HCT116 (cell line): ENCODE data around the gene BLCAP. TPM values are rescaled to one million over a fixed set of nuclear protein-coding genes. Genes with fewer than 3 reads are reported as not detected.

Experiments
- ATAC-seq: fragments of 200-7000 bp; cut with Tn5 transposase; 2 replicates; pipeline ENCODE4 v1.9.1; 2020; ENCODE audit warnings: mild to moderate bottlenecking, moderate library complexity
- BruUV-seq: library from RNA; stranded (reverse); fragments of 400-500 nt; replicated peaks from 2 replicates; lab custom pipeline; 2021; lab: Mats Ljungman, UMichigan
- CTCF ChIA-PET: fragments of 300-600 bp; sonication (Branson Sonifier 250); formaldehyde crosslinking; loops from one replicate; lab custom pipeline; 2021; ENCODE audit warnings: antibody characterized with exemption; lab: Charles Lee
- POLR2A ChIA-PET: fragments of 300-600, 350-600 bp; sonication (Branson Sonifier 250); formaldehyde crosslinking; loops from one replicate; lab custom pipeline; 2021; ENCODE audit warnings: antibody characterized with exemption; lab: Charles Lee
- RAD21 ChIA-PET, 2 experiments: fragments of 300-600 bp; sonication (Branson Sonifier 250); formaldehyde crosslinking; loops; one replicate each; lab custom pipeline; 2023; ENCODE audit warnings: low total read pairs in 2 of 2; ENCODE audit not compliant: uncharacterized antibody in 2 of 2, unreplicated experiment in 2 of 2, low non-redundant PET in 1 of 2; lab: Charles Lee
- DNase-seq: peaks from one replicate; pipeline ENCODE4 v3.0.0-alpha.2; 2010; ENCODE audit warnings: low read depth, low spot score
- H2AFZ ChIP-seq: fragments of 200-600 bp; shearing (Covaris generic), sonication (generic); 2 replicates; pipeline ENCODE4 v1.6.1; 2017; ENCODE audit warnings: low read depth, mixed run types, mixed read lengths, antibody characterized with exemption, low read length; ENCODE audit not compliant: poor library complexity, severe bottlenecking
- H3K27ac ChIP-seq: 2 replicates; pipeline ENCODE4 v1.5.1; 2012; ENCODE audit warnings: low read depth, low read length
- H3K27me3 ChIP-seq: fragments of 200-600 bp; sonication (generic); 2 replicates; pipeline ENCODE4 v1.6.1; 2016; ENCODE audit warnings: mixed run types, low read length, mixed read lengths; ENCODE audit not compliant: insufficient read depth
- H3K36me3 ChIP-seq, 2 experiments: fragments of 200-500 bp in 1 of 2; fragments of 200-600 bp in 1 of 2; sonication (Bioruptor generic) in 1 of 2; sonication (generic) in 1 of 2; 2 replicates each; pipeline versions ENCODE4 v1.5.1 to v1.6.1; 2014 to 2016; ENCODE audit warnings: low read length in 2 of 2, inconsistent platforms in 1 of 2, mixed read lengths in 1 of 2, mixed run types in 1 of 2; ENCODE audit not compliant: insufficient read depth in 2 of 2, control insufficient read depth in 1 of 2
- H3K4me1 ChIP-seq, 2 experiments: fragments of 200-600 bp in 1 of 2; sonication (generic) in 1 of 2; 2 replicates each; pipeline versions ENCODE4 v1.5.1 to v1.6.1; 2012 to 2017; ENCODE audit warnings: low read length in 2 of 2, inconsistent platforms in 1 of 2, mild to moderate bottlenecking in 1 of 2, mixed read lengths in 1 of 2, mixed run types in 1 of 2, moderate library complexity in 1 of 2; ENCODE audit not compliant: insufficient read depth in 2 of 2, control insufficient read depth in 1 of 2
- H3K4me2 ChIP-seq: fragments of 200-600 bp; sonication (generic); 2 replicates; pipeline ENCODE4 v1.6.1; 2017; ENCODE audit warnings: mixed run types, low read length, mixed read lengths
- H3K4me3 ChIP-seq, 2 experiments: fragments of 200-600 bp in 1 of 2; sonication (generic) in 1 of 2; replicated peaks in 1 of 2; 2 replicates each; pipeline ENCODE4 v1.5.1; 2011 to 2016; ENCODE audit warnings: low read length in 2 of 2, control low read depth in 1 of 2, low read depth in 1 of 2, mild to moderate bottlenecking in 1 of 2, mixed read lengths in 1 of 2, mixed run types in 1 of 2
- H3K79me2 ChIP-seq: fragments of 200-600 bp; sonication (generic); 2 replicates; pipeline ENCODE4 v1.6.1; 2017; ENCODE audit warnings: mild to moderate bottlenecking, mixed run types, low read length, moderate library complexity, mixed read lengths; ENCODE audit not compliant: insufficient read depth
- H3K9ac ChIP-seq: fragments of 200-600 bp; sonication (generic); 2 replicates; pipeline ENCODE4 v1.6.1; 2016; ENCODE audit warnings: low read length, mixed read lengths
- H3K9me2 ChIP-seq: fragments of 200-600 bp; sonication (generic), shearing (Covaris generic); 2 replicates; pipeline ENCODE4 v1.6.1; 2017; ENCODE audit warnings: mixed run types, mild to moderate bottlenecking, moderate library complexity; ENCODE audit not compliant: insufficient read depth
- H3K9me3 ChIP-seq, 2 experiments: fragments of 200-500 bp in 1 of 2; fragments of 200-600 bp in 1 of 2; sonication (Bioruptor generic) in 1 of 2; sonication (generic) in 1 of 2; 2 replicates each; pipeline ENCODE4 v1.6.1; 2014 to 2017; ENCODE audit warnings: low read length in 2 of 2, mixed read lengths in 2 of 2, inconsistent platforms in 1 of 2, low read depth in 1 of 2, mild to moderate bottlenecking in 1 of 2, mixed run types in 1 of 2, moderate library complexity in 1 of 2; ENCODE audit not compliant: control insufficient read depth in 1 of 2, insufficient read depth in 1 of 2
- H4K20me1 ChIP-seq: fragments of 200-600 bp; sonication (generic), shearing (Covaris generic); 2 replicates; pipeline ENCODE4 v1.6.1; 2017; ENCODE audit warnings: mixed run types, mild to moderate bottlenecking, moderate library complexity; ENCODE audit not compliant: insufficient read depth
- CEBPB ChIP-seq: IDR thresholded peaks from 2 replicates; pipeline ENCODE4 v1.6.1; 2012; ENCODE audit warnings: low read depth
- CTCF ChIP-seq, 3 experiments: fragments of 200-600 bp in 1 of 3; sonication (generic) in 1 of 3; IDR thresholded peaks in 2 of 3; conservative IDR thresholded peaks in 1 of 3; 2 replicates each; pipeline ENCODE4 v1.5.1; 2012 to 2017; ENCODE audit warnings: low read depth in 2 of 3, low read length in 2 of 3, antibody characterized with exemption in 1 of 3, borderline replicate concordance in 1 of 3, control low read depth in 1 of 3, mild to moderate bottlenecking in 1 of 3, mixed read lengths in 1 of 3, mixed run types in 1 of 3, moderate library complexity in 1 of 3; ENCODE audit not compliant: insufficient read depth in 1 of 3
- EGR1 ChIP-seq: IDR thresholded peaks from 2 replicates; pipeline ENCODE4 v1.6.1; 2012; ENCODE audit warnings: low read depth
- FOSL1 ChIP-seq: IDR thresholded peaks from 2 replicates; pipeline ENCODE4 v1.6.1; 2012; ENCODE audit warnings: low read depth
- JUND ChIP-seq: IDR thresholded peaks from 2 replicates; pipeline ENCODE4 v1.6.1; 2012
- MAX ChIP-seq: IDR thresholded peaks from 2 replicates; pipeline ENCODE4 v1.6.1; 2012
- POLR2AphosphoS5 ChIP-seq: IDR thresholded peaks from 2 replicates; pipeline ENCODE4 v1.6.1; 2011; ENCODE audit warnings: mild to moderate bottlenecking, low read depth, low read length, moderate library complexity
- SP1 ChIP-seq: IDR thresholded peaks from 2 replicates; pipeline ENCODE4 v1.6.1; 2012; ENCODE audit warnings: low read depth
- SRF ChIP-seq: IDR thresholded peaks from 2 replicates; pipeline ENCODE4 v1.6.1; 2012; ENCODE audit warnings: low read depth
- ZBTB33 ChIP-seq: IDR thresholded peaks from 2 replicates; pipeline ENCODE4 v1.6.1; 2011; ENCODE audit warnings: mild to moderate bottlenecking, low read length, moderate library complexity; ENCODE audit not compliant: insufficient replicate concordance; ENCODE audit errors: extremely low read depth
- ZFX ChIP-seq: fragments of 450-650 bp; IDR thresholded peaks from 2 replicates; pipeline ENCODE4 v1.6.1; 2017
- intact Hi-C: fragments of 100-400 bp; cut with micrococcal nuclease; formaldehyde crosslinking; loops from 2 replicates; pipeline ENCODE4 v1.10.0; 2022
- total RNA-seq: library from RNA; stranded (reverse); gene quantifications from one replicate; pipeline ENCODE4 v1.2.1, GENCODE V29; 2021; ENCODE audit not compliant: unreplicated experiment

Gene BLCAP
- total RNA-seq, 1 experiment from 2014 or later: 27.5 TPM

GRCh38 chr20:37529968-37530600 lies 2.4 kb upstream of the BLCAP start:
- no peak for DNase-seq
- ChIA-PET RAD21 (no interaction called here), POLR2A (no interaction called here), CTCF (interaction anchor here (2.0 kb wide), 1 partner anchor 260 kb away, joined by 5 read pairs; no protein-coding TSS in a partner anchor)
- no peaks in the 10 kb centered on the region for H3K36me3 ChIP-seq
- no peaks in the 10 kb centered on the region for H4K20me1 ChIP-seq
- H3K79me2 ChIP-seq: peaks cover 26% of the 10 kb centered on the region
- H3K9me3 ChIP-seq: no peaks in the 10 kb centered on the region
- TF ChIP-seq ZBTB33 (no peak), ZFX (no peak), CEBPB (no peak)
- no peak overlapping the region for H3K27ac ChIP-seq
- no peak overlapping the region for H3K9ac ChIP-seq
- no peak overlapping the region for H2AFZ ChIP-seq
- no peaks in the 10 kb centered on the region for H3K27me3 ChIP-seq
- H3K4me2 ChIP-seq: no peak overlapping the region
- peaks cover 20 to 34% of the 10 kb centered on the region in 2 experiments for H3K4me1 ChIP-seq
- ATAC-seq: no peak
- no peak overlapping the region for H3K4me3 ChIP-seq
- intact Hi-C loops: no loop called here
- BruUV-seq: no TSS peak
- no peaks in the 10 kb centered on the region for H3K9me2 ChIP-seq

- Histone ChIP-seq H3K4me3 (peak overlapping the region in 1 of 2 experiments; percentile 85; a peak in 3 of 4 replicates), H3K79me2 (peaks cover 33% of the 10 kb centered on the region), H3K27me3 (no peaks in the 10 kb centered on the region), H3K4me1 (peaks cover 25 to 41% of the 10 kb centered on the region in 2 experiments), H4K20me1 (no peaks in the 10 kb centered on the region), H3K9me3 (no peaks in the 10 kb centered on the region), H3K36me3 (no peaks in the 10 kb centered on the region), H3K4me2 (peak overlapping the region; percentile 95), H3K27ac (no peak overlapping the region), H3K9me2 (no peaks in the 10 kb centered on the region), H2AFZ (no peak overlapping the region), H3K9ac (peak overlapping the region; percentile 86; the same call in 1 of the 2 replicates)
- CTCF ChIA-PET: interaction anchor here (2.0 kb wide), 1 partner anchor 259 kb away, joined by 5 read pairs; no protein-coding TSS in a partner anchor
- intact Hi-C loops: no loop called here
- POLR2A ChIA-PET: interaction anchor here (0.6 to 1.2 kb wide), 2 partner anchors 259 to 921 kb away, joined by 3 read pairs; no protein-coding TSS in a partner anchor
- no TSS peak for BruUV-seq
- RAD21 ChIA-PET: no interaction called here
- ATAC-seq: no peak
- DNase-seq: no peak
- TF ChIP-seq EGR1: no peak
- TF ChIP-seq JUND: no peak
- TF ChIP-seq FOSL1: no peak
- TF ChIP-seq SRF: no peak
- TF ChIP-seq POLR2AphosphoS5: no peak
- no peak for TF ChIP-seq SP1
- peak in 1 of 3 experiments; percentile 44; a peak in 1 of 6 replicates for TF ChIP-seq CTCF (IDR thresholded peaks at IDR 0.05 in 2 of 3, conservative IDR thresholded peaks at IDR 0.05 in 1 of 3; ENCODE audit: borderline replicate concordance in 1 of 3, insufficient read depth in 1 of 3, low read depth in 2 of 3, low read length in 2 of 3)
- TF ChIP-seq MAX: no peak
Measured at GRCh38 chr20:37529214-37529967, 1.7 kb upstream of the BLCAP start.
